ENCODE data around the gene C1QTNF9.
"Not testable (repeated sequence)": the region's sequence is repeated elsewhere in the genome, so short reads cannot be mapped to it uniquely, and the experiment has no call there.

Gene C1QTNF9

DNA sequence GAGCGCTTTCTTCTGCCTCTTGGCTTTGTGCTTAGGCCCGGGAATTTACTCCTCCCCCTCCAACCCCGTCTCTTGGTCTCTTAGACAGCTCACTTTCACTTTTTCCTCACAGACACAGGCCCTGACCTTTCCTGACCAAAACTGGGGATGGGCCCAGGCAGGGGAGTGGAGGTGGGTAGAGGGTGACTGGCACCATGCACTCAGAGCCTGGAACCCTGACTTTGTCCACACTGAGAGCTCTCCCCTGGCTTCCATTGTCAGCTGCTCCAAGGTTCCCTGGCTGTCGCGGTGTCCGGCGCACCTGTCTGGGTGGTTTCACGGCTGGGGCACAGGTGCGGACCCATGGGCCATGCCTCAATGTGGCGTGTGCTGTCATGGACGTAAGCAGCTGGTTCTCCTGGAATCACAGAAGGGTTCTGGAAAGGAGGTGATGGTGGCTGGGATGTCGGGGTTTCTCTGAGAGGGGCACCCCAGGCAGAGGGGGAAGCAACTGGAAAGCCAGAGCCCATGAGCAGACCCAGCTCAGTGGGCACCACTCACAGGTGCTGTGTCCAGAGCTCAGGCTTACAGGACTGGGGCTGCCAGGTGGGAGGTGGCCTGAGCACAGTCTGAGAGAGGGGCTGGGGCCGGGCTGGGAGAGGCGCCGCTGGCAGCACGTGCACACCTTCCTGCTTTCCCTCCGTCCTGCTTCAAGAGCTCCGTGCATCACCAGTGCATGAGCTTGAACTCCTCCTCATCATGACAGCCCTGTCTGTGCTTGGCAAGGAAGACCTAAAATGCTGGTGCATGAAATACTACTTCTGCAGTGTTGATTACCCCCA is 28.0 kb upstream of the C1QTNF9 start:
- DNase-seq (ENCODE audit: low read depth): no peak

DNA sequence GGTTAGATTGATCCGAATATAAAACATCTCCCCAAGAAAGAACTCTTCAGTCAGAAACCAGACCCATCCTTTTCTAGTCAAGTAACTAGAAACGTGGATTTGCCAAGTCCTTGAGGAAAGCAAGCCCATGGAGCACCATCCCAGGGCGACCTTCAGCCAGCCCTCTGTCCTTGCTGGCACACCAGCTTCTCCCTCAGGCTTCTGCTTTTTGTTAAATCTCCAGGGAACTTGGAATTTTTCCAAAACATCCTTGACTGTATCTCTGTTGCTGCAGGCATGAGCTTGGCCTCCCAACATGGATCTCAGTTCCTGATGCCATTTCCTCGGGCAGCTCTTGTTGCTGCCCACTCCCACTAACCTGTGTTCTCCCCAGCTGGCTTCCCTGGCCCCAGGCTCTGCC is 27.1 kb upstream of the C1QTNF9 start:
- DNase-seq (ENCODE audit: low read depth): no peak

DNA sequence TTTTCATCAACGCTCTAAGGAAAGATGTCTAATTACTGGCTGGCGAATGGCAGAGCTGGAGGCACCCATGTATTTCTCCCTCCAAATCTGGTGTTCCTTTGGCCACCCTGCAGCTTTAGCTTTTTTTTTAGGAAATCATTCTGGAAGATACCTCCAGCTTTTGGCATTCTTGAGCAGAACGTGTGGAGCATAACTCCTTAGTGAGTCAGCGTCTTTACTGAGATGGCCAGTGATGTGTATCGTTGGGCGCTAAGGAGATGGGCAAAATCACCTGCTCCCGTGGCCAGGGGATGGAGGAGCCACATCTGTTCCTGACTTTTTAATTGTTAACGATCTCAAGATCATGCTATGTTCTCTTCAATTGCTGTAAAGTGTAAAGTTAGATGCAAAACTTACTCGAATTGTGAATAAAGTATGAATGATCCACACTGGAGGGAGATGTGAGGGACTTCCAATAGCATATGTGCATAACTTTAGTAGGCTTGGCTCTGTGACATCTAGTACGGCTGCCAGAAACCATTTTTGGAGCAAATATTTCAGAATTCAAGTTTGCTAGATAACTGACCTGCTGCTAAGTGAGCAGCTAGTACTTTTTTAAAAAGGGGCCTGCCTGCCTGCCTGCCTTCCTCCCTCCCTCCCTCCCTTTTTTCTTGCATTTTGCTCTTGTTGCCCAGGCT is 24.4 kb upstream of the C1QTNF9 start:
- no peak for DNase-seq (ENCODE audit: low read depth)

DNA sequence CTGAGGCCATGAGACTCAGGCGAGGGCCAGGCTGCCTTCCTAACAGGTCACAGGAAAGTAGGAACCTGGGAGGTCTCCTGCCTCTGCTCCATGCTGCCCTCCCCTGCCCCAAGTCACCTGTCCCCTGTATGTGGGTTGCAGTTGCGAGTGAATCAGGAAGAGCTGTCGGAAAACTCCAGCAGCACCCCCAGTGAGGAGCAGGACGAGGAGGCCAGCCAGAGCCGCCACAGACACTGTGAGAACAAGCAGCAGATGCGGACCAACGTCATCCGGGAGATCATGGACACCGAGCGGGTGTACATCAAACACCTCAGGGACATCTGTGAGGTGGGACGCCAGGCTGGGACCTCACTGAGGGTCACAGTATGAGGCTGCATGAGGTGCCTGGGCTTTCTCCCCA is 22.8 kb upstream of the C1QTNF9 start:
- DNase-seq (ENCODE audit: low read depth): no peak

DNA sequence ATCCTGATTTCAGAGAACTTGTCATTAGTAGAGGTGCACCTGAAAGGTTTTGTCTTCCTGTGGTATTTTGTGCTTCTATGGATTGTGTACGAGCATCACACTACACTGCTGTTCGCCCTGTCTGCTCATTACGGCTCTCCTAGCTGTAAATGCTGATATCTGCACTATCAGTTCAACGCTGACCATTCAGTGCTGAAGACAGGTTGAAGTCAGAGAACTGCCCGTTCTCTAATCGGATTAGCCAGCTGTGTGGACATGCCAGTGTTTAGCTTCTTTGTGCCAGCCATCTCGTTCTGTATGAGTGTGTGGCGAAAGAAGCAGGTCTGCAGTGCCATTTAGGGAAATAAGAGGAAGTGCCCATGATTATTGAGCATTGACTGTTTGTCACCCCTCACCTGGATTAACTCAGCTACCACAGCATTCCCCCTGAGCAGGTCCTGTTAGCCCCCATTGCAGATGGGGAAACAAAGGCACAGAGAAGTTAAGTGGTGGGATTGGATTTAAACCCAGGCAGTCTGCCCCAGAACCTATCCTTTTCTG is 21.6 kb upstream of the C1QTNF9 start:
- no peak for DNase-seq (ENCODE audit: low read depth)

DNA sequence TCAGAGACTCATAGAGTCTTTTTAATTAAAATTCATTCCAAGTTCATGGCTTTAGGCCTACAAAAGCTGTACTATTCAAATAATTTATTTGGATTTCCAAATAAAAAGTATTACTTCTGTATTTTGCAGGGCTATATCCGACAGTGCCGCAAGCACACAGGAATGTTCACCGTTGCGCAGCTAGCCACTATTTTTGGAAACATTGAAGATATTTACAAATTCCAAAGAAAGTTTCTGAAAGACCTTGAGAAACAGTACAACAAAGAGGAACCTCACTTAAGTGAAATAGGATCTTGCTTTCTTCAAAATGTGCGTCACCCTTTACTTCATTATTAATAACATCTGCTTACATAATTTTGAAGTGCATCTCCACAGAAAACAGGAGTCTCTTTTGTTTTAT is 20.5 kb upstream of the C1QTNF9 start:
- DNase-seq (ENCODE audit: low read depth): no peak

DNA sequence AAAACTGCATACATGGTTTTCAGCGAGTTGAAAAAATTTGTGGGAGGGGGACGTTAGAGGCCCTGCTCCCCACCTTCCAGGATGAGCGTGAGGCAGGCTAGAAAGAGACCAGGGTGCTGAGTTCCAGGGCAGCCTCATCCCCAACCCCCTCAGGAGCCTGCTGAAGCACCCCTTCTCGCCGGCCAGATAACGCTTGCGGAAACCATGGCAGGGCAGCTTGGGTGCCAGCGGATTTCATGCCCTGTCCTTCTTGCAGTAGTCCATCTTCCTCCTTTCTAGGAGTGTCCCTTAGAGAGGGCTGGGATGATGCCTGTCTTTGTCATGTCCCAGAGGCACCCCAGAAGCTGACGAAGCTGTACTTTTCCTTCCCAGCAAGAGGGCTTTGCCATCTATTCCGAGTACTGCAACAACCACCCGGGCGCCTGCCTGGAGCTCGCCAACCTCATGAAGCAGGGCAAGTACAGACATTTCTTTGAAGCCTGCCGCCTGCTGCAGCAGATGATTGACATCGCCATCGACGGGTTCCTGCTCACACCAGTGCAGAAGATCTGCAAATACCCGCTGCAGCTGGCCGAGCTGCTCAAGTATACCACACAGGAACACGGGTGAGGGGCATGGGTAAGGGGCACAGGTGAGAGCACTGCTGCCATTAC is 19.0 kb upstream of the C1QTNF9 start:
- no peak for DNase-seq (ENCODE audit: low read depth)

DNA sequence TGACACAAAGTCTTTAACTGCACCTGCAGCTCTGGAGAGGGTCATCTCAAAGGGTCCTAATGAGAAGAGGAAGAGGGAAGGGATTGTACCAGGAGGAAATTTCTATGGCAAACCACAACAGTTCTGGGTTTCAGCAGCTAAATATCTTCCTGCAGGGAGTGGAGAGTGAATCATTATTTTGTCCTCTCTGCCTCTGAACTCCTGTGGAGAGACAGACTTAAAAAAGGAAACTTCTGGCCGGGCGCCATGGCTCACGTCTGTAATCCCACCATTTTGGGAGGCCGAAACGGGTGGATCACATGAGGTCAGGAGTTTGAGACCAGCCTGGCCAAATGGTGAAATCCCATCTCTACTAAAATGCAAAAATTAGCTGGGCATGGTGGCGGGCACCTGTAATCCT is 16.9 kb upstream of the C1QTNF9 start:
- no peak for DNase-seq (ENCODE audit: low read depth)

DNA sequence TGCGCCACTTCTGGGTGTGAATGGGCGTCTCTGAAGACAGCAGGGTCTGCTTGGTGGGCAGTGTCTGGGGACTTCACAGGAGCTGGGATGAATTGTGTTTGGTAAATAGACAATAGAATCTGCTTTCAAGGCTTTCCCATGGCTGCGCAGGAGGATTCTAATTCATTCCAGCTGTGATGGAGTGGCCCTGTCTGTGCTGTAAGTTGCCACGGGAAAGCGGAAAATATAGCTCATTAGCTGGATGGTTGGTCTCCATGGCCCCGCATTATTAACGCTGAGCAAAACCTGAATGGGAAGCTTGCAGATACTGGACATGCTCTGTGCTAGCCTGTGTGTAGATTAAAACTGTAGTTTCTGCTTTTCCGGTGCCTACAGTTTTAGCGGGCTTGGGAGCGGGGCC is 15.6 kb upstream of the C1QTNF9 start:
- no peak for DNase-seq (ENCODE audit: low read depth)

DNA sequence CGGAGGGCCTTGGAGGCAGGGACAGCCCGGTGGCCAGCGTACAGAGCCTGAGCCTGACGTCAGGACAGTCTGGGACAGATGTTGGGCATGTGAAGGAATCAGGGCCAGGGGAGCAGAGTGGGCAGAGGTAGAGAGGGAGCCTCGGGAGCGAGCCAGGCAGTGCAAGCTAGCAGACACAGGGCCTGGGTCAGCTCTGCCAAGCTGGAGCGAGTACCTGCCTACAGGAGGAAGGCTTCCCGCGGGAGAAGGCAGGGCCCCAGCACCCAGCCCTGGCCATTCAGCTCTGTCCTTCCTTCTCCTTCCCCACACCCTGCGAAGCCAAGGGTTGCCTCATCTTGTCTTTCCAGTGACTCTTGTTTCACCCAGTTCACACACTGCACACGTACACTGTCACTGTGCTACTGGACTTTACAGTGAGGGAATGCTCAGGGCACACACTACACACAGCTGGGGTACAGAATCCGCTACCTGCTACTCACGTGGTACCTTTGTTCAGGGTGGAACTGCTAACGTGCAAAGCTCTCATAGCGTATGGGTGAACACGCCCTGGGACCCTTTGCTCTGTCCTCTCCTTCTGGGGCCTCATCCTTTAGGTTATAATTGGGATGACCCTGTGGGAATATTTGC is 9.8 kb upstream of the C1QTNF9 start:
- DNase-seq (ENCODE audit: low read depth): no peak

DNA sequence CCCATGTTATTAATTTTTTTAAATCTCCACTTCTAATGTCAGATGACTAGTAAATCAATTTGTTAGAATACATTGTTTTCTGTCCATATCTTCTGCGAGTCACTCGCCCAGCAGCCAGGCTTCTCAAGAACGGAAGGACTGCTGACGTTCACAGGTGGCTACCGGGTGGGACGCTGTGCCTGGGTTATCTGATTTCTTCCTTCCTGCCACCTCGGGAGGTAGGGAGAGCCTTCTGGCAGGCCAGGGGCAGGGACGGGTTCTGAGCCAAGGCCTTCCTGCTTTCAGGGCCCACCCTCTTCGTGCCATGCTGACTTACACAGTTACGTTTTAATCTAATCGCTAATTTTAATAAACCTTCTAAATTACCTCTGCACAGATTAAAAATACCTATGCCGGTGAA is 7.9 kb upstream of the C1QTNF9 start:
- no peak for DNase-seq (ENCODE audit: low read depth)

DNA sequence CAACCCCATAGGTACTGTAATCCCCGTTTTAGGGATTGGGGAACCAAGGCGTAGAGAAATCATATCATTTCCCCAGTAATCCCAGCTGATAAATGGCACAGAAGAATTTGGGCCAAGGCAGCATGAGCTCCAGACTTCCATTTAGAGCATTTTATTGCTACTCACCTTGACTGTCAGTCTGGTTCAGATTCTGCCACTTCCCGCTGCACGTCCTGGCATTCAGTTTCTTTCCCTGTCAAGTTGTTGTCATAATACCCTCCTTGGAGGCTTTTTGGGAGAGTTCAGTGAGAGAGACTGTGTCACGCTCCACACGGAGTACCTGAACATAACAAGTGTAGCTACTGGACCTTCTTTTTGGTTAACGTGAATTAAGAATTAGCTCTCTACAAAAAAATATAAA is 7.5 kb upstream of the C1QTNF9 start:
- no peak for DNase-seq (ENCODE audit: low read depth)

DNA sequence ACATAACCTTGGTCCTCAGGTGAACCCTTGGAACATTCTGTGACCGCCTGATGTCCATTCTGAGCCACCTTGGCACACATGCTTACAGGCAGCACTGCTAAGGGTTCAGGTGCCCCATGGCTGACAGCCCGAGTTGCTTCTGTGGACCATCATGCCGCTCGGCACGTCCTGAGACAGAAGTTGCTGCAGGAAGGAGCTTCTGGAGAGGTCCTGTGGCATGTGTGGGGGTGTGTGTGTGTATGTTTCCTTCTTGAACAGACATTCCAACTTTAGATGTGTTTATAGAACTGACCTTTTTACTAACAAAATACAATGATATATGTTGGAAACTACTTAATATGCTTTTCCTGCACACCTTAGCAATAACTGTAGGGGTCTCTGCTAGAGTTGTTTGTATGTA is 4.8 kb upstream of the C1QTNF9 start:
- DNase-seq (ENCODE audit: low read depth): no peak

DNA sequence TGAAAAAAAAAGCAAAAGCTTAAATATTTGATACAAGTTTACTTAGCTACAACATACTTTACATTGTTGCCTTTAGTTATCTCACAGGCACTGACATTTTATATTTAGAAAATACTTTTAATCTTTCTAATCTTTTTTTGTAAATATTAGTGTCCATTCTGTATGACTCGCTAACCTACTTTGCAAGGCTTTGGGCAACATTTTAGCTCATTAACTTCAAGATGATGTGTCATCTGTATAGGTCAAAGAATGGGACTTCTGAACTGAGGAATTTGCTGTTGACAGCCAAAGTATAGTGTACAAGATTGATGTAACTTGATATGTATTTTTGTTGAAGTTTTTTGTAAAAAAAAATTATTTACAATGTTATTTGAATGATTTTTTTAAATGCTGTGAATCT is 2.7 kb upstream of the C1QTNF9 start:
- no peak for DNase-seq (ENCODE audit: low read depth)

DNA sequence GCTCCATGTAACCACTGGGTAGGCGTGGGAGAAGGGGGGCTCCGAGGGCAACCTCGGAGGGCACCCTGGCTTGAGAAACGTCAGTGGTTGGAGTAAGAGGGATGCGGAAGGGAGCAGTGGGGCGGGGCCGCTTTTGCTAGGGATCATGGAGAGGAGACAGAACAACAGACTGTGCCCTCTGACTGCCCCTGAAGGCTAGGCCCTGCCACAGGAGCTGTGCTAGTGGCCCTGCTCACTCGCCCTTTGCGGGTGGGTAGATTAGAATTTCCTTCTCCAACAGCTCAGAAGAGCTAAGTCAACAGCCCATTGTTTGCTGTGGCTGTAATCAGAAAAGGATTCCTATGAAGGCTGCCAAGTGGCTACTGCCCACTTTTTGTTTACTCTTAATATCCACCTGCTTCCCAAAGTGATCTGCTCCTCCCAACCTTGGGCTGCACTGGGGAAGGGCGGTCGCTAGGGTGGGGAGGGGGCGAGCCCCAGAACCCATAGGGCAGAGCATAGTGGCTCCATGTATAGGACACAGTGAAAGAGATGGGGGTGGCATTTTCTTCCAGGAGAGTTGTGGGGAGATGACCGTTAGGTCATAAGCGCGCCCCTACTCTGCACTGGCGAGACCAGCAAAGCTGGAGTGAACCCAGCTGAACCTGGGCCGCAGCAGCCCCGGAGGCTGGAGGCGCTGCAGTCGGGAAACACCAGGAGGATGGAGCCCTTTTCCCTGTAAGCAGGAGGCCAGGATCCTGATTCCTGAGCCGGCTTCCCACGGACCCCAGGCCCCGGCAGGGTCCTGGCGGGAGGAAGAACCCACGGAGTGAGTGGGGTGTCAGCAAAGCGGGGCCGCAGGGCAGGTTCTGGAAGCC is 1.9 kb upstream of the C1QTNF9 start:
- DNase-seq (ENCODE audit: low read depth): no peak

DNA sequence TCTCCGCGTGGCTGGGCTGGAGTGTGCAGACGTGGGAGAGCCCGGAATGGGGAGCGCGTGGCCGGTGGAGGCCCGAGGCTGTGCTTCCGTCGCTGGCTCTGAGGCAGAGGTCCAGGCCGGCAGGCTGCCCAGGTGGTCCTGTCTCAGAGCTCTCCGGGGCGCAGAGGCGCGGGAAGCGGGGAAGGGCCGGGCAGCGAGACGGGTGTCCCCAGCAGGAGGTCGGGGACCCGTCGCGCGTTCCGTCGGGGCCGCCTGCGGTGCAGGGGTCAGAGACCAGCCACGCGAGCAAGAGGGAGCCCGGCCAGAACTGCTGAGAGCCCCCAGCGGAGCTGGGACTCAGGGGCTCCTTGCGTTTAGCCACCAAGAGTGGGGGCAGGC is 1.3 kb upstream of the C1QTNF9 start:
- DNase-seq (ENCODE audit: low read depth): no peak

DNA sequence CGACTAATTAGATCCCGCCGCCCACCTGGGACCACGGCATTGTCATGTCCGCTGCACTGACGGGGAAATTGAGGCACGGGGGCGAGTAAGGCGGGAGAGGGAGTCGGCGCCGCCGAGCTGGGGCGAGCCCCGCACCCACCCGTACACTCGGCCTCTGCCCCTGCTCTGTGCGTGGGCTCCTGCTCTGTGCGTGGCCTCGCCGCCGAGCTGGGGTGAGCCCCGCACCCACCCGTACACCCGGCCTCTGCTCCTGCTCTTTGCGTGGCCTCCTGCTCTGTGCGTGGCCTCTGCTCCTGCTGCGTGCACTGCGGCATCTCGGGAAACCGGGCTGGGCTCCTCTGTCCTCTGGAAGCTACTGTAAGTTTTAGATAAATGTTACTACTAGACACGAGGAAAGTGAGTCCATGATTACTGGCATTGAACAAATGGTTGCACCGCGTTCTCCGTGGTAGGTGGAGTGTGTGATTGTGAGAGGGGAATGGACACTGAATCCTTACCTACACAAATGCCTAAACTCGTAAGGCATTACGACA is 826 bp upstream of the C1QTNF9 start:
- no peak for DNase-seq (ENCODE audit: low read depth)

DNA sequence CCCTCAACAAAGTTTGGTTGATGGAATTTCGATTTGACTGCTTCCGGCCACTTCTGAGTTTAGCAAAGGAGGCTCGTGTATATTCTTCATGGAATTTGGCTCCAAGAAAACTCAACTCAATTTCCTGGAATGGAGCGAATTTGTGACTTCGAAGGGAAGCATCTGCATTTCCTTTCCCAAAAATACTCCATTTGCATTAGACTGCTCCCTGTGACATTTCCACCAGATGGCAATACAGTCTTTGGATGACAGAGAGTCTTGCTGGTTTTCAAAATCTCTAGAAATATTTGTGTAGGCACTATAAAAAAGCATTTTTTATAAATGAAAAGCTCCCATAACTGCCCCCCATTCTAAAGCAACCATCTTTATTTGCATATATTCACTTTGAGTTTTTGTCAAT is 4.1 kb downstream of the C1QTNF9 start:
- no peak for DNase-seq (ENCODE audit: low read depth)

DNA sequence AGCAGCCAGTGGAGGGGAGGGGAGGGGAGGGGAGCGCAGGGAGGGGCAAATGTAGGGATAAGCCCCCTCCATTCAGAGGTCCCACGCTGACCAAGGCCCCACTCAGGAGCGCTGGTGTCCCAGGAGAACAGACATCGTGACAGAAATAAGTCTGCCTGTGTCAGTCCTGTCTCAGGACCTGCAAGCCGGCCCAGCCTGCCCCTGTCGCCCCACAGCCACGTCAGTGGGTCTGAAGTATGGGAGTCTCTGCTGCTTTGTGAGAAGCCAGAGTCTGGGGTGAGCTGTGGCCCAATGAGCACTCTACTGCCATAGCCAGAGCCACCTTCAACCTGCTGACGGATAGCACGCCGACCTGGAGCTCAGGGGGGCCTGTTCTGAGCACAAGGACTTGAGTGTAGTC is 8.5 kb downstream of the C1QTNF9 start:
- DNase-seq (ENCODE audit: low read depth): not testable (repeated sequence)

DNA sequence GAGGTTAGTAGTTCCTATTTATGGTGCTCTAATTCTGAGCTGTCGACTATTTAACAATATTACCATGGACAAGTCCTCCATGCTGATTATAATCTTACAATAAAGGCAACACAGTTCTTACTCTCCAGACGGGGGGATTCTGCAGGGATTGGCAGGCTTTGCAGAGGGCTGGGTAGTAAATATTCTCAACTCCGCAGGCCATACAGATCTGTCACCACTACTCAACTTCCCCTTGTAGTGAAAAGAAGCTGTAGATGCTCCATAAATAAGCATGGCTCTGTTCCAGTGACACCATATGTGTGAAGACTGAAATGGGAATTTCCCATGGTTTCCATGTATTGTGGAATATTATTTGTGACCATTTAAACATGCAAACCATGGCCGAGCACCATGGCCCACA is 9.5 kb downstream of the C1QTNF9 start:
- DNase-seq (ENCODE audit: low read depth): not testable (repeated sequence)

DNA sequence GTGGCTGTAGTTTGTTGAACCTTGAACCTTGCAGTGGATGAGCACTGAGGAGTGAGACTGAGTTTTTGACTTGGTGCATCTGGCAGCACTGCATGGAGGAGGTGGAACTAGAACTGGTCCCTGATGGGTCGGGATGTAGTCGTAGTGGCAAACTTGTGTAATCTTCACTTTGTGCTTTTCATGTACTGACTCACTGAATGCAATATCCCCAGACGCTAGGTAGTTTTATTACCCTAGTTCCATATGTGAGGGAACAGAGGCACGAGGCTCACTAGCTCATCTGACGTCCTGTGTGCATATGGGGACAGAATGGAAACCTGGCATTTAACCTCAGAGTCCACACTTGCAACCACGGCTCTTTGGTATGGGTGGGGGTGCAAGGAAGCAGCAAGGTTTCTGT is 10.3 kb downstream of the C1QTNF9 start:
- DNase-seq (ENCODE audit: low read depth): not testable (repeated sequence)

Measured in stimulated activated CD8-positive, alpha-beta memory T cell treated with anti-CD3 and anti-CD28 coated beads, Interleukin-4, amount 100 ng/mL, for 24 hours (primary cell).